ENCODE results near the gene DPH6.
"Not testable (repeated sequence)": the region's sequence is repeated elsewhere in the genome, so short reads cannot be mapped to it uniquely, and the experiment has no call there.

Gene DPH6, protein sequence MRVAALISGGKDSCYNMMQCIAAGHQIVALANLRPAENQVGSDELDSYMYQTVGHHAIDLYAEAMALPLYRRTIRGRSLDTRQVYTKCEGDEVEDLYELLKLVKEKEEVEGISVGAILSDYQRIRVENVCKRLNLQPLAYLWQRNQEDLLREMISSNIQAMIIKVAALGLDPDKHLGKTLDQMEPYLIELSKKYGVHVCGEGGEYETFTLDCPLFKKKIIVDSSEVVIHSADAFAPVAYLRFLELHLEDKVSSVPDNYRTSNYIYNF

DNA sequence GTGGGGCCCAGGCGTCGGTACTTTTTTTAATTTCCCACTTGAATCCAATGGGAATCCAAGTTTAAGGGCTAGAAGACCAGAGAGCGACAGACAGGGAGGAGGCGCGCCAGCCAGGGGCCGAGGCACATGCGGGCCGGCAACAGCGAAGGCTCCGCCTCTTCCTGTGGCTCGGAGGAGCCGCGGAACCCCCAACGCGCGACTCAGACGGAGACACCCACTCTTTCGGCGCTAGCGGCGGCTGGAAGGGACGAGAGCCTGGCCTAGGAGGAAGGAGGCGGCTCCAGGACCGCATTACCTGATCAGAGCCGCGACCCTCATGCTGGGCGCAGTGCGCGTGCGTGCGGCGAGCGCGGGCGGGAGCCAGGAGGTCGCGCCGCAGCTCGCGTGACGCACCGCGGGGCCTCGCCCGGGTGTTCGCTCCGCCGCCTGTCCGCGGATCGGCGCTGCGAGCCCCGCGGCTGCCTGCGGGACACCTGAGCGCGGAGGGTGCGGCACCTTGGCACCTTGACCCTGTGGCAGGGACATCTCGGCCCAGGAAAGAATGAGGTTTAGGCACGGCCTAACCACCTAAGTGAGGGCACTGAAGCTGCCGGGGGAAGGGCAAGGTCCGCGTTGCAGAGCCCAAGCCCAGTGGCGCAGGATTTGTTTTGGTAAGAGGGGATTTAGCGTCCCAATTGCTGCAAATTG, at the start of gene DPH6:
TSS of gene DPH6 (minus strand) at position 342 of the 687 bp plus-strand sequence. CDS start at position 318, 24 bp downstream.
- DNase-seq (ENCODE audit: low read depth in 2 of 2) = peak; percentile 50 to 59

DNA sequence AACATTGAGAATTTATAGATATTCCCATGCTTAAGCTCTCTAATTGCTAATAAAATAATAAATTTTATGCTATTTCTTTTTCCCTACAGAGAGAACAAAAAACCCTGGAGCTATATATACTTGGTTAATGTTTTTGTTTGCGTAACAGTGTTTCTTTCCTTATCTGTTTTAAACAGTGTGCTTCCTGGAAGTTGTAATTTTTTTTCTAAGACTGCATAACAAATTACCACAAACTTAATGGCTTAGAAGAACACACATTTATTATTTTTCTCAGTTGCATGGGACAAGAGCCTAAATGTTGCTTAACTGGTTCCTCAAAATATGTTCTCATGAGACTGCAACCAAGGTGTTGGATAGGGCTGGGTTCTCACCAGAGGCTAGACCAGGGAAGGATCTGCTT, 49.7 kb upstream of the DPH6 start:
- no peak for DNase-seq (ENCODE audit: low read depth in 2 of 2)

DNA sequence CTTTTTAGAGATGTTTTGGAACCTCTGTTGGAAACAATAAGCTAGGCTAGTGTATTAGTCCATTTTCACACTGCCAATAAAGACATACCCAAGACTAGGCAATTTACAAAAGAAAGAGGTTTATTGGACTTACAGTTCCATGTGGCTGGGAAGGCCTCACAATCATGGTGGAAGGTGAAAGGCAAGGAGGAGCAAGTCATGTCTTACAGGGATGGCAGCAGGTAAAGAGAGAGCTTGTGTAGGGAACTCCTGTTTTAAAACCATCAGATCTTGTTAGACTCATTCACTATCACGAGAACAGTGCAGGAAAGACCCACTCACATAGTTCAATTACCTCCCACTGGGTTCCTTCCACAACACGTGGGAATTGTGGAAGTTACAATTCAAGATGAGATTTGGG, 46.0 kb upstream of the DPH6 start:
- not testable (repeated sequence) for DNase-seq (ENCODE audit: low read depth in 2 of 2)

DNA sequence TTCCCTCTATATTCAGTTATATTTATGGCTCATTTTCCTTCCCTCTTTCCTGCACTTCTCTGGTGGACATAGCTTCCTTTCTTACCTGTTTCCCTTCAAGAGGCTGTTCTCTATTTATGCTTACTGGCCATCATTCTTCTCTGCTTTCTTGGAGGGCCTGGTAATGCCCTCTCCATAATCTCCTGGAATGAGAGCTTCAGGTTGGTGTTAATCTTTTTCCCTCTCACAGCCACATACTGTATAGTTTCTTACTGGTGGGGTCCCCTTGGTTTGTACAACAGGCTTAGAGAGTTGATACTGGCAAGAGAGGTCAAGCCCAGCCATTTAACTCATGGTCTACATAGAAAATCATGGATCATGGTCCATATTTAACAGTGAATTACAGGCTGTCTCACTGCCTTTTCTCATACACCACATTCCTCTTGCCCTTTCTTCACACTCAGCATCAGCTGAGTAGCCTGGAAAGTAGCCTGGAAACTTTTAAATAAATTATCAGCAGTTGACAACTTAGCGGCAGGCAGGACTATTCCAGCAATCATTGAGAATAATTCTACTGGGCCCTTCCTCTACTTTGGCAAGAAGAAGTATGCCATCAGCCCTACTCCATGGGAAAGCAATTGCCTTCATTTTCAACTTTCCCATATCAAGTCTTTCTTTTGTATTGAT, 38.0 kb upstream of the DPH6 start:
- DNase-seq (ENCODE audit: low read depth in 2 of 2) = peak in 1 of 2 experiments; percentile 5

DNA sequence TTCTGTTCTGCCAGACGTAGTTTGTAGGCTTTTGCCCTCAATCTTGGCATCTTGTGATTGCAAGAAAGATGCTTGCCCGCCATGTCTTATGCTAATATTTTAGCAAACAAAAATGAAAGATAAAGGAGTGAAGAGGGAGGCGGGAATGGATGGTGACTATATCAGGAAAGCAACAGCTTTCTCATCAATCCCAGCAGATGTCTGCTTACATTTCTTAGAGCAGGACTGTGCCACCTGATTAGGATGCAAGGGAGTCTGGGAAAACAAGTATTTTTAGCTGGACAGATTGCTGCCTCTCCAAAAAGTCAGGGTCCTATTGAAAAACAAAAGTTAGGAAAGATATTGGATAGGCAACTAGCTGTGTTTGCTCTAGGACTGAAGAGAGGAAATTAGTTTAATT, 34.6 kb upstream of the DPH6 start:
- DNase-seq (ENCODE audit: low read depth in 2 of 2) = no peak

DNA sequence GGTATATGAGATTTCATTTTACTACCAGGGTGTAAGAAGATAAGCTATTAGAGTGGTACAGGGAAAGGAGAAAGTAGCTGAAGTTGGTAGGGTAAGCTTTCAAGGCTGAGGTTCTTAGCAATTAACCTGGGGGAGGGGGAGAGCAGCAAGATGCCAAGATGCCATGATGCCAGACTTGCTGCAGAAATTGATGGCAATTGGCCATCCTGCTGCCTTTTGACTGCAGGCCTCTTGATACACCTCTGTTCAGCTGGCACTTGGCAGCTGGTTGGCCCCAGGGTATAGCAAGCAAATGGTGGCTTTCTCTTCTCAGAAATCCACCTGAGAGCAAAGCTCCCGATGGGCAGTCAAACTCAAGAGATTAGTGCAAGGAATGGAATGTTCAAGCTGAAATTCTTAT, 21.4 kb upstream of the DPH6 start:
- DNase-seq (ENCODE audit: low read depth in 2 of 2) = no peak

DNA sequence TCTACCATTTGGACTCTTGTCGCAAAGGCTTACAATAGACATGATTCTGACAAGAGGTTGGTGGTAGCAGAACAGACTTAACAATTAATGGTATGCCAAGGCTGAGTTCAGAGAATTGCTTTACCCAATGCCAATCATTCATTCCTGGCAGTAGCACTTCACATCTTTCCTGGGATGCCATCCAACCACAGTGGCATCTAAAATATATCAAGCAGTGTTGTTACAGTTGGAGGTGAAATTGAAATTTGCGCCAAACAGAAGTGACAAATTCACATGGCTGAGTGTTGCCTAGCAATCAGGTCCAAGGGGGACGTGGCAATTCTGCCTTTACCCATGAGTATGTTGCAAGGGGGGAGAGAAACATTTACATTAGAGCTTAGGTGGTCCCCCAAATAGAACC, 21.0 kb upstream of the DPH6 start:
- DNase-seq (ENCODE audit: low read depth in 2 of 2) = no peak

DNA sequence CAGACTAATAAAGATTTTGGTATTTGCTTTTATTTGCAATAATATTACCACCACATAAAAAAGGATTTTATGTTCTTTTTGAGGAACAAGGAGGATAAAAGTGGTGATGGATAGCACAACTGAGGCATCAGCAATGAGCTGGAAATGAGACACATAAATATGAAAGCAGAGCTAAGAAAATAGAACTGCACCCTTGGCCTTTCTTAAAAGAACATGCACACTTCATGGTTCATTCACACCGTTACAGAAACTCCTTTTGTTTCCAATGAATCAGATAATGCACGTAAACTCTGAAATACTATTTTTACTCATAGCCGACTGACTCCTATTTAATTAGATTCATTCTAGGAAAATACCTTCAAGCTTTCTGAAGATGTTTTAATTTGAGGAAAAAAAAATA, 19.9 kb upstream of the DPH6 start:
- no peak for DNase-seq (ENCODE audit: low read depth in 2 of 2)

DNA sequence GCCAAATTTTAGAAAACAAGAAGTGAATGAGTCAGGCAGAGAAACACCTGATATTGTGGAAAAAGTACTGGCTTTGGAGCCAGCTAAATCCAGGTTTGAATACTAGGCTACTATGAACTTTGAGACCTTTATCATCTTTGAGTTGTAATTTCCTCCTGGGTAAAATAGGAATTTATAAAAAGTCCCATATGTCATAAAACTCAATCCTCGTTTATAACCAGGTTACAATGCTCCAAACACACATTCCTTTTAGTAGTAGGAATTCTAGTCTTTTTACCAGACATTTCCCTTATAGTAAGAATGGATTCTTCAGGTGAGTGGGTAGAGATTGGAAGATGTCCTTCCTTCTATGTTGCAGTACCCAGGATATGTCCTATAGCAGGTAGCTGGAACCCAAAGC, 16.7 kb upstream of the DPH6 start:
- DNase-seq (ENCODE audit: low read depth in 2 of 2) = no peak

DNA sequence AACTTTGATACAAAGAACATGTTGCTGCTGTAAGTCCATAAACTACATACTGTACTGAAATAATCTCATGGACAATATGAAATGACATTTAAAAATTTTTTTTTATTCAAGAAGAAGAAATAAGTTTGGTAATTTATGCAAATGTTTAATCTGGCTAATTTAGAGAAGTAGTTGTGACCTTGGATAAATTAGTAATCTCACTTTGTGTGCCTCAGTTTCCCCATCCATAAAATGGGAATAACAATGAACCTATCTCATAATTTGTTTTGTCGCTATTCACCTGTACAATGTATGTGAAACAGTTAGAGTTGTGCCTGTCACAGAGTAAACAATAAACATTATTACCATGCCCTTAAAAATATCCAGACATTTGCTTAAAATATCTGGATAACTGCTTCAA, 15.3 kb upstream of the DPH6 start:
- DNase-seq (ENCODE audit: low read depth in 2 of 2) = no peak

DNA sequence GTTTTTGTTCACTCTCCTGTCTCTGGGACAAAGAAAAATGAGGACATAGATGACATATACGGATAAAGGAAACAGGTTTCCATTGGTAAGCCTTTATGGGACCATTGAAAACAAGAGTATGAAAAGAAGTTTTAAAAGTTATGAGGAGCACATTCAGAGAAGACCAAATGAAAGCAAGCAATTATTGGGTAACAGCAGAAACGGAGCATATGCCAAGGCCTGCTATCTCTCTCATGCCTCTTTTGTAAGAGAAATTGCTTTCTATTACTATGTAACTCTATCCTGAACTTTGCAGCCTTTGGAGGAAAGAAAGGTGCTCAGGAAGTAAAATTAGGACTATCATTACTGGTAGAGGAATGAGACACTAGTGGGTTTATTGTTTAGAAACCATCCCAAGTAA, 14.9 kb upstream of the DPH6 start:
- no peak for DNase-seq (ENCODE audit: low read depth in 2 of 2)

DNA sequence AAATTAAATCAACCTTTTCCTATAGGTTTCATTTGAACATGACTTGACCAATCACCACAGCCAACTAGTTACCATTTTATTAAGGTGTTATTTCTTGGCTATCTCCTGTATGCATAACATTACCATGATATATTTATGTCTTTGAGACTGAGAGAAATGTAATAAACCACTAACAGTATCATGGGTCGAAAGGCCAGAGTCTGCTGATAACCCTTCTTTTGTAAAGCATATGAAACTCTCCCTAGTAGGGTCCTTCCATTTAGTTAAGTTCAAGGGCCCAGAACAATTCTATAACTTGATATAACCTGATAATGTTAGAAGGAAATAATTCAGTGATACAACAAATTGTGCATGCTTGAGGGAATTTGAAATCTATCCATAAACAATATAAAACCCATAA, 14.3 kb upstream of the DPH6 start:
- no peak for DNase-seq (ENCODE audit: low read depth in 2 of 2)

DNA sequence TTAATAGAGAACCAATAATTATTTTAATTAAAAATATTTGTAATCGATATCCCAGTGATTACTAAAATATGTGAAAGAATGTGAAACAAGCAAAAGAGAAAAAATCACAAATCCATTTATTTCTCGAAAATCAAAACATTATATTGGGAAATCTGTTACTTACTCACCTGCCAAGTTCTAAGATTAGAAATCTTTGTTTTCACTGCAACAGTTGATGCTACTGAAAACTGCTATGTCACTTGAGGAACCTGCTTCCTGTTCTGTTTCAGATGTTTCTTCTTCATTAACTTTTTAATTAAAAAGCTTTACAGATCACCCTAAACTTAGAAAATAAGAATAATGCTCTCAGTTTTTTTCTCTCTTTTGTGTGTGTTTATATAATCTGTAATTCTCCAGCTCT, 13.7 kb upstream of the DPH6 start:
- no peak for DNase-seq (ENCODE audit: low read depth in 2 of 2)

DNA sequence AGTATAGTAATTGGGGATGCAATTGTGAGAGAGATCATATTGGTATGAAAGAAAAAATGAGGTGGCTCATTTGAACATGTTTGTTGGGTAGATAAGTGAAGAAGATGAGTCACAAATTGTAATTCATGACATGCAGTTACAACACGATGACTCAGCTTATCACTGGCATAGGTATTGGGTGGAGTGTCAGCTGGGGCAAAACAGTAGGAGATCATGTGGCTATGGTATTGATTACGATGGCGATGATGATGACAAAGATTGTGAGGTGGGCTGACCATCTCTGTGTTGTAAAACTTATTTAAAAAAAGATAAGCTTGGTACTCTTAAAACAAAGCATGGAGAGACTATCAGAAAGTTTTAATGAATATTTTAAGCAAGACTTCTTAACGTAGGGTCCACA, 11.6 kb upstream of the DPH6 start:
- peak in 1 of 2 experiments; percentile 30 for DNase-seq (ENCODE audit: low read depth in 2 of 2)

DNA sequence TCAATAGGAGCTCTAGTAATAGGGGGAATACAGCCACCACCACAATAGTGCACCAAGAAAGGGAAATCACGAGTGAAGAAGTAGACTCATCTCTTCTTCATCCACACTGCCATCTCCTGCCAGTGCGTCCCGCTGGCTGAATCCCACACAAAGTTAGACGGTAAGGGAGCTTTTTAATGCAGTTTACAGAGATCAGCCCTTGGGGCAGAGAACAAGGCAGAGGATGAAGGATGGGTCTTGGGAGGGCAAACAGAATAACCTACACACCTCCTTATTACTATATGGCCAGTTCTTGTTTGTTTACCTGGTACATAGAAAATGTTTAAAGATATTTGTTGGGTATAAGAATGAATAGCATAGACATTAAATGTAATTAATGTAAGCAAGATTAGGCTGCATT, 11.0 kb upstream of the DPH6 start:
- no peak for DNase-seq (ENCODE audit: low read depth in 2 of 2)

DNA sequence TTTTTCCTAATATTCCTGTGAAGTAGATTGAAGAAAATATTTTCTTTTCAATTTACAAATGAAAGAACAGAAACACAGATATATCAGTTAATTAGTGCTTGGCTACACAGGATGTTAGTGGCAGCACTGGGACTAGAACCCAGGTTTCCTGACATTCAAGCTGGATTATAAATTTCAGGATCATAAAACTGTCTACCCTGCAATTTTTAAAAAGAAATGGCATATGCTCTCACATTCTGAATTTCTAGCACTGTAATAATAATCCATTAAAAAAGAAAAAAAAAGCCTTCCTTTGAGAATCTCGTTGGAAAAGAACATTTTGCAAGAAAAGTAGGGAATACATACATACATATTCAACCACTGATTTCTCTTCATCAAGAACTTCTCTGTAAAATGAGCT, 9.3 kb upstream of the DPH6 start:
- DNase-seq (ENCODE audit: low read depth in 2 of 2) = no peak

DNA sequence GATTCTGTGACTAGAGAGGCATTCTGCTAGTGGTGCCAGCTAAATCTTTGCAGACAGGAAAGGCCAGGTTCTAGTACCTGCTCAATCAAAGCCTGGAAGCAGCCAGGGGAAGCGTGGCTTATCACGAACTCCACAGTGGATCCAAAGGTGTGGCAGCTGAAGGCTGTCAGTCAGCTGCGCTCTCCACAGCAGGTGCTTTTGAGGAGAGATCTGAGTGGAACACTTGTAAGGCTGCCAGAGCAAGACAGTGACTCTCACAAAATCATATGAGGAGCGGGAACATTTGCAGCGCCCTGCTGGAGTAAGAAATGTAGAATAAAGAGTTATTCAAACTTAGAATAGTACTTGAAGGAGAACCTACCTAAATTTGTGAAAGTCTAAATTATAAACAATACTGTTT, 5.0 kb upstream of the DPH6 start:
- DNase-seq (ENCODE audit: low read depth in 2 of 2) = no peak

DNA sequence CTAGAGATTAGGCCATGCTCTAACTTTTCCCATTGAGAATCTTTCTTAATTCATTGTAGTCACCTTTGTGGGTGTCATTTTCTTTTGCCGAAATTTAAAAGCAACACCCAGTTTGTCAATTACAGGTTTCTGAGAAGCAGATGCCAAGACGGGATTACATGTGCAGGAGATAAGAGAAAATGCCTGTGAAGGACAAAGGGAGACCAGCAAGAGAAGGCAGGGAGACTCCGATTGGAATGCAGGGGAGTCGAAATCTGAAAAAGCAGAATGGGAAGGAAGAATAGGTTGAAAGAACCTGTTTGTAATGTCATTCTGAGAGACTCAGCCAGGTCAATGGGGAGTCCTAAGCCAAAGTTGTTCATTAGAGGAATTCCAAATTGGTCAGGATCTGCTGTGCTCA, 3.6 kb upstream of the DPH6 start:
- DNase-seq (ENCODE audit: low read depth in 2 of 2) = no peak

DNA sequence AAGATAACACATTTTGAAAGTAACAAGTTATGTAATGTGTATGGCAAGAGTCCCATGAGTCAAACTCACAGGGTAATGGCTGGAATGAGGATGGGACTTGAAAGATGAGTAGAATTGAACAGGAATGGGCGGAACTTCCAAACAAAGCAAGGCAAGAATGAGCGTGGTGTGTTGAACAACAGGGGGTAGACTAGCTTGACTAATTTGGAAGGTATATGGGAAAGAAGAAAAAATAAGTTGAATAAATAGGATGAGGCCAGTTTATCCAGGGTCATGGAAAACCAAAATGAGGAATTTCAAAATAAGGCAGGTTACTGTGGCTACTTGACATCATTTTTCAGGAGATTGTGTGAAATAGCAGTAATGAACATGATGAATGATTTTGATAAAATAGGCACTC, 2.5 kb upstream of the DPH6 start:
- no peak for DNase-seq (ENCODE audit: low read depth in 2 of 2)

DNA sequence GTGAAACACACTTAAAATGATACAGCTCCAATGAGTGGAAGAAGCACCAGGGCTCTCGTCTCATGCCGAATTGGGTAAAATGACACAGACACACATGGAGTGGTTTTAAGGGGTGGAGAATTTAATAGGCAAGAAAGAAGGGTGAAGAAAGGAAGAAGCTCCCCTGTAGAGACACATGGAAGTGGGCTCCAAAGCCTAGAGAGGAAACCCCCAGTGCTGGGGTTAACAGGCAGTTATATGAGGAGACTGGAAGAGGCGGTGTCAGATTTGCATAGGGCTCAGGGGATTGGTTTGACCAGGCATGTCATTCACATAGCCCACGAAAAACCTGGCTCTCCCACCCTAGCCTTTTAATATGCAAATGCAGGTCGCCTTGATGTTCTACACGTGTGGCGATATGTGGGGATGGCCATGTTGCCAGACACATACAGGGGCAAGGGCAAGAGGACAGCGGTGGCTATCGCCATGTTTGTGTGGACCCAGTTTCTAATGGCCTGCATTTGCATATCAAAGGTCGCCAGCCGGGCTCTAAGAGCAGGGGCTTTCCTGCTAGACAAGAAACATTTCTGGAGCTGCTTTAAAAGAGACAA, 1.9 kb upstream of the DPH6 start:
- DNase-seq (ENCODE audit: low read depth in 2 of 2) = no peak

DNA sequence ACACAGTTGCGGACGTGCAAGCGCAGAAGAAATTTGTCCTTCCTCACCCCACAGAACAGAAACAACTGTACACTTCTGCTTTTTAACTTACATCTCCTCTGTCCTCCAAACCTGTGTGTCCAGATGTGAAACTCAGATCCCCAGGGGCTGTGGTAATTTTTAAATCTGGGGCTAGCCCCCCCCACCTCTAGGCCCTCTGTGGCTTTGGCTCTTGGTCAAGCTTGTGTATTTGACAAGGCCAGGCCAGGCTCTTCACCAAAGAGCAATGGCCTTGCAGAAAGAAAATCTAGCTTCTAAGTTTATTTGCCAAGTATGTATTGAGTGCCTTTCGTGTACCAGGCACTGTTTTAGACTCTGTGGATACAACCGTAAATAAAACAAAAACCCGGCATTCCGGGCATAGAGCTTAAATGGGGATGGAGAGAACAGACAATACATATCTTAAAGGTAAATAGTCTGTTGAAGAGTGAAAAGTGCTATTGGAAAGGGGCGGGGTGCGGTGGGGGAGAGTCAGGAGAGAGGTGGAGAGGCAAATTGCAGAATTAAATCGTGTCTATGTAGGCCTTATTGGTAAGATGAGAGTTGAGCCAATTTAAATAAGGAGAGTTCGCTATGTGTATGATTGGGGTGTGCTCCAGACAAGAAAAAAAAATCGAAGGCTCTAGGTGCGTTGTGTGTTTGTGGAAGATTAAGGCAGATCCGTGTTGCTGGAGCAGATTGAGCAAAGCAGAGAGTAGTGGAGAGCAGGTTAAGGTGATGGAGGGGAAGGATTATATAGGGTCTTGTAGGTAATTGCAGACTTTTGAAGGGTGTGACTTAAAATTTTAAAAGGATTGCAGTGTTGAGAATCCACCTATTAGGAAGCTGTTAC, 781 bp upstream of the DPH6 start:
- DNase-seq (ENCODE audit: low read depth in 2 of 2) = no peak

DNA sequence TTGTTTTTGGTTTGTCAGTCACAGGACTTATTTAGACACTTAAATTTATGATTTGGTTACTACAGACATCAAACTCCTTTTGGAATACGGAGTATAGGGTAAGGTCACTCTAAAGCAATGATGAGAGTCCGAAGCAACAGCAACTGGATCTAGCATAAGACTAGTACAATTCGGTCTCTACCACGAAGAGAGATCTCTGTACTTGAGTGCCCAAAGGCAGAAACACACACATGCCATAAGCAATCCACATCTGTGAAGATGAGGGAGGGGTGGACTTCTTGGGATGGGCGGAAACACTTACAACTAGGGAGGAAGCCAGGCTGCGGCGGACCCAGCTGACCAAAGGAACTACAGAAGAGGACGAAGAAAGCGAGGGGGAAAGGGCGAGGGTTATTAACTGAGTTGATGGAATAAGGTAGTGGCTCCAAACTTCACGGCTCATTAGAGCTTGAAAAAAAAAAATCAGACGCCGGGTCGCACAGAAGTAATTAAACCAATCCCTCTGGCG, 595 bp downstream of the DPH6 start:
- peak in 1 of 2 experiments; percentile 14 for DNase-seq (ENCODE audit: low read depth in 2 of 2)

All from fibroblast of skin of left biceps (primary cell).